Activated CD4-positive, alpha-beta T cell treated with anti-CD3 and anti-CD28 coated beads, Interleukin-2, amount 10 ng/mL, durations not matched to agents 24 days and 14 days (primary cell): Measurements from ENCODE around the gene C1QTNF9B. TPM values are rescaled to one million over a fixed set of nuclear protein-coding genes. Genes with fewer than 3 reads are reported as not detected.

ENCODE experiments used
- DNase-seq: peaks from one replicate; pipeline ENCODE4 v3.0.0; 2022
- H3K27ac Mint-ChIP-seq: one replicate; pipeline ENCODE4 v1.8.0; 2022; ENCODE audit warnings: mild to moderate bottlenecking, mixed read lengths
- H3K27me3 Mint-ChIP-seq: one replicate; pipeline ENCODE4 v1.8.0; 2022; ENCODE audit warnings: mixed read lengths
- H3K36me3 Mint-ChIP-seq: one replicate; pipeline ENCODE4 v1.8.0; 2022; ENCODE audit warnings: low read depth, mild to moderate bottlenecking, mixed read lengths
- H3K4me1 Mint-ChIP-seq: one replicate; pipeline ENCODE4 v1.8.0; 2021; ENCODE audit warnings: mixed read lengths
- H3K4me3 Mint-ChIP-seq: one replicate; pipeline ENCODE4 v1.8.0; 2022; ENCODE audit warnings: mild to moderate bottlenecking, moderate library complexity, mixed read lengths
- H3K9me3 Mint-ChIP-seq: one replicate; pipeline ENCODE4 v1.8.0; 2021; ENCODE audit warnings: mixed read lengths
- intact Hi-C: fragments of 100-400 bp; cut with micrococcal nuclease; formaldehyde crosslinking; loops from one replicate; pipeline ENCODE4 v1.15.1; 2023
- total RNA-seq: library from RNA; stranded (reverse); gene quantifications from 2 replicates; pipeline ENCODE4 v1.2.3, GENCODE V29; 2022

The C1QTNF9B gene
- total RNA-seq, 1 donor from 2014 or later, result not detected

DNA sequence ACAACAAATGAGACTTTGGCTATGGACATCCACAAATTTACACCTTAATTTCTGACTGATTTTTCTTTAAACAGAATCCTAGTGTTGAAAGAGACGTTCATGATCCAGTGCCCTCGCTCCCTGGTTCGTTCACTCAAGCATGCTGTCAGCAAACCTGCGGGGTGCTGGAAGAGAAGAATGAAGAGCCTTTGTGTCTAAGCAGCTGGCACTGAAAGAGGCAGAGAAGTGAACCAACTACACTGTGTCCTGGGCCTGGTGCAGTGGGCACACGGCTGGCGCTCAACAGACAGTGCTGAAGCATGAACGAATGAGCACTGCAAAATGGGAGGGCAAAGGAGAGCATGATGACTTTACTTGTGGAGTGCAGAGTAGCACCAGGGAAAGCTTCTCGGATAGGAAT is 54.9 kb downstream of the C1QTNF9B start:
- Mint-ChIP-seq H3K4me1 (peaks cover 9% of the 10 kb centered on the region), H3K4me3 (no peak overlapping the region), H3K27me3 (no peaks in the 10 kb centered on the region), H3K36me3 (no peaks in the 10 kb centered on the region), H3K27ac (no peak overlapping the region), H3K9me3 (no peaks in the 10 kb centered on the region)
- no peak for DNase-seq
- intact Hi-C loops, result no loop called here

Other genes with a start within 250 kb of the C1QTNF9B start
- gene MIPEP, start 8.1 kb downstream of the C1QTNF9B start, total RNA-seq, result 10.4 and 10.9 TPM in 2 replicates